ENCODE measurements around the gene RUNX1. TPM values are rescaled to one million over a fixed set of nuclear protein-coding genes. Genes with fewer than 3 reads are reported as not detected.

The RUNX1 gene
- total RNA-seq, 1 experiment from 2014 or later, result 55.2 TPM

DNA sequence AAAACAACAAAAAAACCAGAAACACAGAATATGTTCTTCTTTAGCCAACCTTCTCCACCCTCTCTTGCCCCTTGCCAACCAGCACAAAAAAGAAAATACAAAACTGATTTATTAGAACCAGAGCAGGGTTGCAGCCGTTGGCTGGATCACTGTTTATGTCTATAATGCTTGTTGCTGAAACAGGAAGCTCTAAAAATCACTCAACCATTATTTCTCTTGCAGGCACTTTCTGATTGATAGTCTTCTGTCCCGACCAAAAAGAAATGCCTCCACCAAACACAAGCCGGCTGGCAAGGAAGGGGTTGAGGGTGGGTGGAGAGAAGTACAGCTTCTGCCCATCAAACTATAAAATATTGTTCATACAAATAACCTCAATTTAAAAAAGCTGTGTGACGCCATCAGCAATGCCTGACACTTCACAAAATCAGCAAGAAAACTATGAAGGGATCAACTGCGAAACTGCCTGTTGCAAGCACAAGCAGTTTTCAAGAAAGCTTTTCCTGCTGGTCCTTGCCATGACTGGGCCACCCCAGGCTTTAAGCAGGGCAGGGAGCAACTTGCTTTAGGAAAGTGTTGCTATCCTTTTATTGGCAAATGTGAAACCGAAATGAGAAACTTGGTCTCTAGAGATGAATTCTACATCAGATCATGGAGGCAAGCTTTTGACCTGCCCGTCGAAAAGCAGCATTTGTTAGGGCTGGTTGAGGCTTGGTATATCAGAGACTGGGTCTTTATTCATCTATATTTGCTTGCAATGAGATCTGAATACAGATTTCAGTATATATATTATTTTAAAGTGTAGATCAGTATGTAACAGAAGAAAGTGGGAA is 174.2 kb downstream of the RUNX1 start:
- TF ChIP-seq EZH2 (IDR thresholded peaks at IDR 0.05; ENCODE audit: low read length, unreplicated experiment), result no peak
- TF ChIP-seq CTCF (conservative IDR thresholded peaks at IDR 0.05; ENCODE audit: low read depth, low read length), result no peak
- no TSS peak for BruUV-seq (replicated peaks)
- intact Hi-C loops (cut with micrococcal nuclease), result no loop called here
- no peaks in the 10 kb centered on the region for H3K9me3 ChIP-seq (ENCODE audit: low read length)
- no peaks in the 10 kb centered on the region for H3K27me3 ChIP-seq (ENCODE audit: low read length)
- ChIA-PET CTCF (no interaction called here), POLR2A (ENCODE audit: unreplicated experiment) (no interaction called here)
- peaks cover 70% of the 10 kb centered on the region for H4K20me1 ChIP-seq (ENCODE audit: low read length)
- no peak overlapping the region for H3K4me3 ChIP-seq (ENCODE audit: low read length)
- H3K9me2 ChIP-seq (replicated peaks; ENCODE audit: low read length), result no peaks in the 10 kb centered on the region
- H3K27ac ChIP-seq (ENCODE audit: low read length), result no peak overlapping the region
- ATAC-seq, result no peak
- H3K4me1 ChIP-seq (ENCODE audit: insufficient read depth, low read length), result peaks cover 35% of the 10 kb centered on the region
- no peak for DNase-seq
- no peak overlapping the region for H2AFZ ChIP-seq (ENCODE audit: low read length)
- H3F3A ChIP-seq (ENCODE audit: low read length, unreplicated experiment), result peaks cover 11% of the 10 kb centered on the region
- H3K9ac ChIP-seq (ENCODE audit: low read length), result no peak overlapping the region
- peaks cover 80% of the 10 kb centered on the region for H3K36me3 ChIP-seq (ENCODE audit: low read depth, low read length)
- H3K79me2 ChIP-seq (ENCODE audit: low read length), result peaks cover 88% of the 10 kb centered on the region
- H3K4me2 ChIP-seq (ENCODE audit: low read length), result no peak overlapping the region

GRCh38 chr21:34871026-34871908 is 177.8 kb downstream of the RUNX1 start:
- intact Hi-C loops (cut with micrococcal nuclease), result no loop called here
- Histone ChIP-seq H3K4me1 (ENCODE audit: insufficient read depth, low read length) (peaks cover 26% of the 10 kb centered on the region), H3K27me3 (ENCODE audit: low read length) (no peaks in the 10 kb centered on the region), H3F3A (ENCODE audit: low read length, unreplicated experiment) (no peaks in the 10 kb centered on the region), H3K9me3 (ENCODE audit: low read length) (no peaks in the 10 kb centered on the region), H2AFZ (ENCODE audit: low read length) (no peak overlapping the region), H3K4me3 (ENCODE audit: low read length) (no peak overlapping the region), H3K36me3 (ENCODE audit: low read depth, low read length) (peaks cover 85% of the 10 kb centered on the region), H3K79me2 (ENCODE audit: low read length) (peaks cover 98% of the 10 kb centered on the region), H3K9ac (ENCODE audit: low read length) (no peak overlapping the region), H3K9me2 (replicated peaks; ENCODE audit: low read length) (no peaks in the 10 kb centered on the region), H3K4me2 (ENCODE audit: low read length) (no peak overlapping the region), H4K20me1 (ENCODE audit: low read length) (peaks cover 73% of the 10 kb centered on the region), H3K27ac (ENCODE audit: low read length) (no peak overlapping the region)
- no TSS peak for BruUV-seq (replicated peaks)
- TF ChIP-seq EZH2 (IDR thresholded peaks at IDR 0.05; ENCODE audit: low read length, unreplicated experiment), result no peak
- TF ChIP-seq EZH2phosphoT487 (IDR thresholded peaks at IDR 0.05; ENCODE audit: borderline replicate concordance, low read length), result no peak
- TF ChIP-seq CTCF (conservative IDR thresholded peaks at IDR 0.05; ENCODE audit: low read depth, low read length), result no peak
- no peak for DNase-seq
- POLR2A ChIA-PET (ENCODE audit: unreplicated experiment), result no interaction called here
- CTCF ChIA-PET, result interaction anchor here (1.2 kb wide), 1 partner anchor 126 kb away, joined by 3 read pairs; no protein-coding TSS in a partner anchor
- ATAC-seq, result no peak; the same call in 1 of the 2 replicates
